Right renal pelvis (tissue), 4 donors: ENCODE data around the gene USP33. TPM values are rescaled to one million over a fixed set of nuclear protein-coding genes. Genes with fewer than 3 reads are reported as not detected.
"Not testable (repeated sequence)": the region's sequence is repeated elsewhere in the genome, so short reads cannot be mapped to it uniquely, and the experiment has no call there.

Source experiments
- DNase-seq, 4 donors: peaks; one replicate each; pipeline ENCODE4 v3.0.0-alpha.2; 2013; ENCODE audit warnings: low read depth in 4 of 4, low spot score in 3 of 4, missing footprints in 1 of 4
- polyA plus RNA-seq, 4 donors: library from polyadenylated mRNA; unstranded; fragments of 120-200 nt; gene quantifications; one replicate each; pipeline ENCODE4 v1.2.1, GENCODE V29; 2013; ENCODE audit not compliant: insufficient read length in 4 of 4

USP33 gene
- polyA plus RNA-seq, 4 donors, result 68.7 to 97.7 (median 86.3) TPM

DNA sequence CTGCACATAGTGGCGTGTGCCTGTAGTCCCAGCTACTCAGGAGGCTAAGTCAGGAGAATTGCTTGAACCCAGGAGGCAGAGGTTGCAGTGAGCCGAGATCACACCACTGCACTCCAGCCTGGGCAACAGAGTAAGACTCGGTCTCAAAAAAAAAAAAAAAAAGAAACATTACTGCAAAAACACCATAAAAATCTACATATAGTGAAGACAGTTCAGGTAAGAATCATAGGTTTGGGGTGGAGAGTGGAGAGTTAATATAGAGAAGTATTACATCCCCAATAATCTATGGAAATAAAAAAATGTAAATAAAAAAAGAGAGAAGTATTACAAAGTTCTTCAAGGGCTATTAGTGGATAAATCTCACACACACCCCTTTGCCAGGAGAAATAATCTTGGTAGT is 84.8 kb downstream of the USP33 start:
- not testable (repeated sequence) for DNase-seq

DNA sequence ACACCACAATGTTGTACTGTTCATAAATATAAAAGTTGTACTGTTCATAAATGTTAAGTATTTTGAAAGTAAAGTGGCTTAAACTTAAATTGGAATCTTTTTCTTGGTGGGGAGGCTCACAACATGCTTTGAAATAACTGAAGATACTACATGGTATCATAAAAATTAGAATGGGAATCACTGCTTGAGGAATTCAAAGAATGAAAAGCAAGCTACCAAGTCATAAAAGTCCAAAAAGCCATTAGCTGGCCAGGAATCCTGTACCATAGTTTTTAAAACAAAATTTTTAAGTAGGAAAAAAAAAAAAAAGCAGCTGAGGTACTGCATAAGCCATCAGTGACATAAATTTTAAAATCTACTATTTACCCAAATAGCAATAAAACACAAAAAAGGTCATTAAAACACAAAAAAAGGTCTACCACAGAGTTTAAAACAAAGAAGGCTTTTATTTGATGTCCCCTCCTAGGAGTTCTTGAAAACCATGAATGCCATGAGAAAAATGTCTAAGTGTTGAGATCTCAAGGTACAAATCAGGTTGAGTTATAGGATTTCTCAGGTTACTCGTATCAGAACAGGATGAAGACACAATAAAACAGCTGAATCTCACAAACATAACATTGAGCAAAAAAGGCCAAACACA is 85.8 kb downstream of the USP33 start:
- DNase-seq, result no peak

DNA sequence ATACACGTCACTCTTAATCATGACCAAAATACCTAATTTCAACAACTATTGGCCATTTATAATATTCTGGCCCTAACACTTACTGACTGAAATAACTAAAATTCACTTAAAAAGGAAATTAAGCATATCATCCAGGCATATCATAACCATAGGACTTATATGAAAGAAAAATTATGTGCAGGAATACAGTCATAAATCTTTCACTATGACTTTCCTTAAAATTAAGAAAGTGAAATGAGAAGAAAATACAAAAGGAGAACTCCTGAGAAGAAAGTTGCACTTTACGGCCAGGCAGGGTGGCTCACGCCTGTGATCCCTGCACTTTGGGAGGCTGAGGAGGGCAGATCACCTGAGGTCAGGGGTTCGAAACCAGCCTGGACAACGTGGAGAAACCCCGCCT is 86.6 kb downstream of the USP33 start:
- no peak for DNase-seq

DNA sequence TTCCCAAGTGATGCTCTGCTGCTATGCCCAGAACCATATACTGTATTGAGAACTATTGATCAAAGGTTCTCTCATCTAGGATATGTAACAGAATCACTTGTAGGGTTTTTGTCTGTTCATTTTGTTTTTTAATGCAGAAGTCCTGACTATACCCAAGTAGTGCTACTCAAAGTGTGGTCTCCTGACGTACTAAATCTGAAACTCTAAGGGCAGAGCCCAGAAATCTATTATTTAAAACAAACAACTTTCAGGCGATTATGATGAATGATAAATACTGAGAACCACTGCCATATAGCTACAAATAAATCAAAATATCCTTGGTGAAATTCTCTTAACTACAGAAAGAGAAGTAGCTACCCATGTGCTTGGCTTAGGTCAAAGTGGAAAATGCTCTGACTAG is 87.3 kb downstream of the USP33 start:
- no peak for DNase-seq

DNA sequence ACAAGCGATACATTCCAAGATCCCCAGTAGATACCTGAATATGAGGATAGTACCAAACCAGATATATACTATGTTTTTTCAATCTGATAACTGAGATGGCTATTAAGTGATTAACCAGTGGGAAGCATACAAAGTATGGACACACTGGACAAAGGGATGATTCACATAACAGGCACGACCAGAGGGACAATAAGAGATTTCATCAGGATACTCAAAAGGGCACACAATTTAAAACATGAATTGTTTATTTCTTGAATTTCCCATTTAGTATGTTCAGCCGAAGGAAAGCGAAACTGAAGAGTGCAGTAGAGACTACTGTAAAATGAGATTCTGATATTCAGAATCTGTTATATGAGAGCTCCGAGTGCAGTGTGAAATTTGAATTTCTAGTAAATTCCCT is 87.8 kb downstream of the USP33 start:
- DNase-seq, result no peak

DNA sequence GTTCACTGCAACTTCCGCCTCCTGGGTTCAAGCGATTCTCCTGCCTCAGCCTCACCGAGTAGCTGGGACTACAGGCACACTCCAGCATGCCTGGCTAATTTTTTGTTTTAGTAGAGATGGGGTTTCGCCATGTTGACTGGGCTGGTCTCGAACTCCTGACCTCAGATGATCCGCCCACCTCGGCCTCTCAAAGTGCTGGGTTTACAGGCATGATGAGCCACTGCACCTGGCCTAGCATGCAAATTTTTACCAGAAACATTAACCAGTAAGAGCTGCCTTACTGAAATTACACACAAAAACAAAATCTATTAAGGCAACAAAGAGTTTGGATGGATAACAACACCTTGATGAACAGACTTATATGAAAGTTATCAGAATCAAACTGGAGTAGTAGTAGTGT is 89.3 kb downstream of the USP33 start:
- DNase-seq, result no peak

DNA sequence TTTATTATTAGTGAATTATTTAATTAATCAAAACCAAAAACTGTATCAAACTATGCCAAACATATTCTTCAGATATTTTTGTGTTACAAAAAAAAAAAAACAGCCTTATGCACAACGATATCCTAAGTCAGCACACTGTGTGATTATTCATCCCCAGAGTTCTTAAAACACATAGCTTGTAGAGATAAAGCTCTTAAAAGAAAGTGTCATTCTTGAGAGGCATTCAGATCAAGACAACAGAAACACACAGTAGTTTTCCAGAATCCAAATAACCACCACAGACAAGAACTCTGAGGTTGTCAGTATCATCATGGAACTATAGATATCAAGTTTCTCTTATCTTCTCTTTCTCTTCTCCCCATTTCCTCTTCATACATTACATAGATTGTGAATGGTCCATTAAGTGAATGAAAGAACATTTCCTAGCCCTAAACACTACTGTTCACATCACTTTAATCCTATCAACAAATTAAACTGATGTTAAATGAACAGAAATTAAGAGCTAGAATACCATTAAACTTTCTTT is 90.7 kb downstream of the USP33 start:
- no peak for DNase-seq

DNA sequence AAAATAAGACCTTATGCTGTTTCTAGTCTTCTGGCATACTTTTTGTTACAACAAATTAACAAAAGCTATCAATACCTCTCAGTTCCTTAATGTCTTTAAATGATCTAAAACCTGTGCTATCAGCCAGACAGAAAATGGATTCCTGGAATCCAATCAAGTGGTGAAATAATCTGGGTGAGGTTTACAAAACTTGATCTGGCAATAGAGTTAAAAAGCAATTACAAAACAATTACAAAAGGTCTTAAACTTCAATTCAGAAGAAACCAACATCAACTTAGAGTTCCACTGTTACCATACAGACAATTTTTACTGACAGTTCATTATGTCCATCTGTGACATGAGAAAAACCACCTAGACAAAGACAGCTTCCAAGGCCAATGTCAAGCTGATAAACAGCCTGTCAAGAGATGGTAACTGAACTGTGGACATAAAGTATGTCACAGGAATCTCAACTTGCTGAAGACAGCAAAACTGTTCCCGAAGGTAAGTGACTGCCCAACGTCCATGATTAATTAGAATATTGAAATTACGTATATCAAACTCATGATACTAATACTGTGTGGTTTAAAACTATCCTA is 94.6 kb downstream of the USP33 start:
- no peak for DNase-seq

DNA sequence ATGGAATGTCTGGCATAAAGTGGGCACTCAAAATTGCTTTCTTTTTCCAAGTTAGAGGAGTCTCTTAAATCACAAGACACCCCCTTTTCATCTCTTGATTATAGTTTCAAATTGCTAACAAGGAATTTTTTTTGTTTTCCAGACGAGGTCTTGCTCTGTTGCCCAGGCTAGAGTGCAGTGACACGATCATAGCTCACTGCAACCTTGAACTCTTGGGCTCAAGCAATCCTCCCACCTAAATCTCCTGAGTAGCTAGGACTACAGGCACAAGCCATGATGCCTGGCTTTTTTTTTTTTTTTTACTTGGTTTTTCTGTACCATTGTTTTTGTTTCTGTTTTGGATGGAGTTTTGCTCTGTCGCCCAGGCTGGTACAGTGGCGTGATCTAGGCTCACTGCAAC is 98.0 kb downstream of the USP33 start:
- no peak for DNase-seq

DNA sequence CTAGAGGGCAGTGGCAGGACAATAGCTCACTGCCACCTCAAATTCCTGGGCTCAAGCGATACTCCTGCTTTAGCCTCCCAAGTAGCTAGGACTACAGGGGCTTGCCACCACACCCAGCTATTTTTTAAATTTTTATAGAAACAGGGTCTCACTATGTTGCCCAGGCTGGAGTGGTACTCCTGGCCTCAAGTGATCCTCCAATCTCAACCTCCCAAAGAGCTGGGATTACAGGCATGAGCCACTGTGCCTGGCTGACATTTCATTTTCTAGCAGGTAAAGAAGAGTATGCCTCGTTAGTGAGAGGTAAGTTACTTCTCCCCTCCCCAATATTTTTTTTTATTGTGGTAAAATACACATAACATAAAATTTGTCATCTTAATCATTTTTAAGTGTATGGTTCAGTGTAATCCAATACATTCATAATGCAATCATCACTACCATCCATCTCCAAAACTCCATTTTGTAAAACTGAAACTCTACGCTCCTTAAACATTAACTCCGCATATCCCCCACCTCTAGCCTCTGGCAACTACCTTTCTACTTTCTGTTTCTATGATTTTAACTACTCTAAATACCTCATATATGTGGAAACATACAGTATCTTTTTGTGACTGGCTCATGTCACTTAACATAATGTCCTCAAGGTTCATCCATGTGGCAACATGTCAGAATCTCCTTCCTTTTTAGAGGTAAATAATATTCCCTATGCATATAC is 99.6 kb downstream of the USP33 start:
- DNase-seq, result no peak

DNA sequence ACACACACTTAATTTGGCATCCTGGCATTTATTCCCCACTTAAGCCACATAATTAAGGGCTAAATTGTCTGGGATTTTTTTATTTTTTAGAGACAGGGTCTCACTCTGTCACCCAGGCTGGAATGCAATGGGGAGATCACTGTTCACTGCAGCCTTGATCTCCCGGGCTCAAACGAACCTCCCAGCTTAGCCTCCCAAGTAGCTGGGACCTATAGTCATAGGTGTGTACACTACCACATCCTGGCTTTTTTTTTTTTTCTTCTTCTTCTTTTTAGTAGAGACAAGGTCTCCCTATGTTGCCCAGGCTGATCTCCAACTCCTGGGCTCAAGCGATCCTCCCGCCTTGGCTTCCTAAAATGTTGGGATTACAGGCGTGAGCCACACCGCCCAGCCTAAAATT is 101.4 kb downstream of the USP33 start:
- no peak for DNase-seq

DNA sequence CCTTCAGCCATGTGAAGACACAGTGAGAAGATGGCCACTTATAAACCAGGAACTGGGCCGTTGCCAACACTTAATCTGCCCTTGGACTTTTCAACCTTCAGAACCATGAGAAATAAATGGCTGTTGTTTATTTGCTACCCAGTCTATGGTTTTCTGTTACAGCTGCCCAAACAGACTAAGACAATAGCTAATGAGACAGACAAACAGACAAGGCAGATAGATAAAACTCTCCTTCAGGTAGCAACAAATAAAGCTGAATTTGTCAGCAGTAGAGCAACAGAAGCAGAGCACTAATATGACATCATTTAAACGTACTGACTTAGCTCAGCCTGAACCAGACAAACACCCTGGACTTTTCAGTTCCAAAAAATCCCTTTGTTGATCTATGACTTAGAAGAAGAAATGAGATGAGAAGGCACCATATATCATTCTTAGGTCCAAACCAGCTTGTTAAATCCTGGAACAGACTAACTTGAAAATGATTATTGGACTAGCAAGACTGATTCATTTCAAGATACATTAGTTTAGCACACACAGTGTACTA is 104.1 kb downstream of the USP33 start:
- no peak for DNase-seq

DNA sequence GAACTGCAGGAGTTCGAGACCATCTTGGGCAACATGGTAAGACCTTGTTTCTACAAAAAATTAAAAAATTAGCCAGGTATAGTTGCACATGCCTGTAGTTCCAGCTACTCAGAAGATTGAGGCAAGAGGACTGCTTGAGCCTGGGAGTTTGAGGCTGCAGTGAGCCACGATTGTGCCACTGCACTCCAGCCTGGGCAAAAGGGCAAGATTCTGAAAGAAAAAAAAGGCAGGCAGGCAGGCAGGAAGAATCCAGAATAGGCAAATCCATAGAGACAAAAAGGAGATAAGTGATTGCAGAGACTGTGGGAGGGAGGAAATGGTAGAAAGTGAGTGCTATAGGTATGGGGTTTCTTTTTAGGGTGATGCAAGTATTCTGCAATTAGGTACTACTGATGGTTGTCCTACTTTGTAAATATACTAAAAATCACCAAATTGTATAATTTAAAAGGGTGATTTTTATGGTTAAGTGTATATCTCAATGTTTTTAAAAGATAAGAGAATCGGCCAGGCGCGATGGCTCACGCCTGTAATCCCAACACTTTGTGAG is 106.6 kb downstream of the USP33 start:
- DNase-seq, result no peak

DNA sequence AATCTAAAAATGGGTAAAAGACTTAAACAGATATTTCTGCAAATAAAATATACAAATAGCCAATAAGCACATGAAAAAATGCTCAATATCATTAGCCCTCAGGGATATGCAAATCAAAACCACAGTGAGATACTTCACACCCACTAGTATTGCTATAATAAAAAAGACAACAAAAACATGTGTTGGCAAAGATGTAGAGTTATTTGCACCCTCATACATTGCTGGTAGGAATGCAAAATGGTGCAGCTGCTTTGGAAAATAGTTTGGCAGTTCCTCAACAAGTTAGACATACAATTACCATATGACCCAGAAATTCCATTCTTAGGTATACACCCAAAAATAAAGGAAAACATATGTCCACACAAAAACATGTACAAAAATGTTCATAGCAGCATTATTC is 107.4 kb downstream of the USP33 start:
- no peak for DNase-seq

DNA sequence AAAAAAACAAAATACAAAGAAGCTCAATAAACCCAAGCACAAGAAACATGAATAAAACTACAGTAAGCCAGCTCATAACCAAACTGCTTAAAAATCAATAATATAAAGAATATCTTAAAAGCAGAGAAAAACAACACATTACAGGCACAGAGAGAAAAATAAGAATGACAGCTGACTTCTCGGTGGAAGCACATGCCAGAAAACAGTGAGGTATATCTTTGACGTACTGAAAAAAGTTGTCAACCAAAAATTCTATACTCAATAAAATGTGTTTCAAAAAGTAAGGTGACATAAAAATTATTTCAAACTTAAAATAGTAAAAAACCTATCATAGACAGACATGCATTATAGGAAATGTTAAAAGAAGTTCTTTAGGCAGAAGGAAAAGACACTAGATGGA is 110.5 kb downstream of the USP33 start:
- DNase-seq, result no peak

DNA sequence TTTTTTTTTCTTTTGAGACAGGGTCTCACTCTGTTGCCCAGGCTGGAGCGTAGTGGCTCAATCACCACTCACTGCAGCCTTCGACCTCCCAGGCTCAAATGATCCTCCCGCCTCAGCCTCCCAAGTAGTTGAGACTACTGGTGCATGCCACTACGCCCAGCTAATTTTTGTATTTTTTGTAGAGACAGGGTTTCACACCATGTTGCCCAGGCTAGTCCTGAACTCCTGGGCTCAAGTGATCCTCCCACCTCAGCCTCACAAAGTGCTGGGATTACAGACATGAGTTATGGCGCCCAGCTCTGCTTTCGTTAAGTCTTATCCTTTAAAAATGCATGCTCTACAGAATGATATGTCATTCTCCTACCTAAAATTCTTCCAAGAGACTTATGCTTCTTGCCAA is 113.4 kb downstream of the USP33 start:
- not testable (repeated sequence) for DNase-seq

Other genes with a start within 250 kb of the USP33 start
- gene ZZZ3, start 77.2 kb downstream of the USP33 start, polyA plus RNA-seq, result 10 to 100 TPM; 57.4 to 74.0 (median 71.4) TPM
- 10 to 100 TPM; 19.1 to 25.6 (median 22.7) TPM for gene MIGA1, start 19.8 kb upstream of the USP33 start, polyA plus RNA-seq
- 10 to 100 TPM; 12.1 to 13.0 (median 12.7) TPM for gene NEXN, start 128.8 kb upstream of the USP33 start, polyA plus RNA-seq
- gene FUBP1, start 219.2 kb upstream of the USP33 start, polyA plus RNA-seq, result 100 to 1,000 TPM; 273 to 349 (median 347) TPM
- 10 to 100 TPM; 32.3 to 46.3 (median 34.6) TPM for gene DNAJB4, start 245.1 kb upstream of the USP33 start, polyA plus RNA-seq